Skeletal muscle tissue (tissue), 4 donors: Measurements from ENCODE around the gene TMEM33. TPM values are rescaled to one million over a fixed set of nuclear protein-coding genes. Genes with fewer than 3 reads are reported as not detected.
A peak's percentile ranks its signal among the peaks of the same experiment; 100 is the strongest.

Source experiments
- H3K27ac ChIP-seq: one replicate; pipeline ENCODE4 v1.7.0; 2013; ENCODE audit warnings: mild to moderate bottlenecking, low read depth, low read length, inconsistent platforms
- H3K27me3 ChIP-seq, 3 donors: one replicate each; pipeline ENCODE4 v1.7.0; 2013; ENCODE audit warnings: low read length in 3 of 3; ENCODE audit not compliant: control insufficient read depth in 3 of 3, insufficient read depth in 3 of 3
- H3K36me3 ChIP-seq, 3 donors: one replicate each; pipeline ENCODE4 v1.7.0; 2013; ENCODE audit warnings: low read length in 3 of 3; ENCODE audit not compliant: control insufficient read depth in 3 of 3, insufficient read depth in 3 of 3
- H3K4me1 ChIP-seq, 3 donors: one replicate each; pipeline ENCODE4 v1.7.0; 2013; ENCODE audit warnings: low read length in 3 of 3, mild to moderate bottlenecking in 3 of 3; ENCODE audit not compliant: control insufficient read depth in 3 of 3, insufficient read depth in 3 of 3
- H3K4me3 ChIP-seq, 3 donors: one replicate each; pipeline ENCODE4 v1.7.0; 2013; ENCODE audit warnings: low read length in 3 of 3
- H3K9ac ChIP-seq, 3 donors: one replicate each; pipeline ENCODE4 v1.7.0; 2013; ENCODE audit warnings: low read length in 3 of 3, mild to moderate bottlenecking in 3 of 3, moderate library complexity in 2 of 3, low read depth in 1 of 3
- H3K9me3 ChIP-seq, 3 donors: one replicate each; pipeline ENCODE4 v1.7.0; 2013; ENCODE audit warnings: low read length in 3 of 3; ENCODE audit not compliant: control insufficient read depth in 3 of 3
- total RNA-seq: library from RNA; depleted of rRNA; stranded (reverse); fragments of >200 nt; gene quantifications from one replicate; pipeline ENCODE4 v1.2.3, GENCODE V29; 2014
- donor health status: Osteomylitis.

The TMEM33 gene
- total RNA-seq, 1 donor from 2014 or later = 16.2 TPM

- peaks cover 0 to 5% (median 0%) of the 10 kb centered on the region in 3 donors for H3K27me3 ChIP-seq
- H3K9ac ChIP-seq = no peak overlapping the region
- H3K4me1 ChIP-seq = peaks cover 9 to 11% (median 10%) of the 10 kb centered on the region in 3 donors
- H3K36me3 ChIP-seq = peaks cover 0 to 6% (median 4%) of the 10 kb centered on the region in 3 donors
- H3K27ac ChIP-seq = peak overlapping the region; percentile 83
- H3K9me3 ChIP-seq = no peaks in the 10 kb centered on the region
- peak overlapping the region; percentile 92 to 94 (median 94) for H3K4me3 ChIP-seq
Observed at GRCh38 chr4:41934514-41934900, 722 bp upstream of the TMEM33 start.

- peak overlapping the region; percentile 83 for H3K27ac ChIP-seq
- H3K4me3 ChIP-seq = peak overlapping the region; percentile 92 to 94 (median 94)
- no peaks in the 10 kb centered on the region for H3K9me3 ChIP-seq
- H3K4me1 ChIP-seq = peaks cover 9 to 11% (median 10%) of the 10 kb centered on the region in 3 donors
- peak overlapping the region; percentile 89 to 95 (median 93) for H3K9ac ChIP-seq
- peaks cover 0 to 5% (median 0%) of the 10 kb centered on the region in 3 donors for H3K27me3 ChIP-seq
- peaks cover 0 to 12% (median 4%) of the 10 kb centered on the region in 3 donors for H3K36me3 ChIP-seq
Observed at GRCh38 chr4:41935652-41936021, 408 bp downstream of the TMEM33 start.

GRCh38 chr4:41939016-41939626, 3.9 kb downstream of the TMEM33 start:
- H3K9me3 ChIP-seq = no peaks in the 10 kb centered on the region
- no peak overlapping the region for H3K27ac ChIP-seq
- H3K4me3 ChIP-seq = no peak overlapping the region
- H3K27me3 ChIP-seq = no peaks in the 10 kb centered on the region
- peaks cover 0 to 17% (median 4%) of the 10 kb centered on the region in 3 donors for H3K36me3 ChIP-seq
- H3K9ac ChIP-seq = no peak overlapping the region
- H3K4me1 ChIP-seq = peaks cover 9 to 11% (median 10%) of the 10 kb centered on the region in 3 donors

- H3K4me3 ChIP-seq = no peak overlapping the region
- H3K4me1 ChIP-seq = peaks cover 7 to 10% (median 8%) of the 10 kb centered on the region in 3 donors
- H3K27ac ChIP-seq = no peak overlapping the region
- H3K27me3 ChIP-seq = no peaks in the 10 kb centered on the region
- peaks cover 2 to 22% (median 4%) of the 10 kb centered on the region in 3 donors for H3K36me3 ChIP-seq
- H3K9me3 ChIP-seq = no peaks in the 10 kb centered on the region
- no peak overlapping the region for H3K9ac ChIP-seq
Observed at GRCh38 chr4:41940834-41941233, 5.6 kb downstream of the TMEM33 start.

- no peaks in the 10 kb centered on the region for H3K9me3 ChIP-seq
- no peak overlapping the region for H3K4me3 ChIP-seq
- no peaks in the 10 kb centered on the region for H3K27me3 ChIP-seq
- H3K36me3 ChIP-seq = peaks cover 2 to 27% (median 4%) of the 10 kb centered on the region in 3 donors
- no peak overlapping the region for H3K27ac ChIP-seq
- H3K9ac ChIP-seq = no peak overlapping the region
- H3K4me1 ChIP-seq = no peaks in the 10 kb centered on the region
Observed at GRCh38 chr4:41943506-41943905, 8.3 kb downstream of the TMEM33 start.

GRCh38 chr4:41944089-41944488, 8.9 kb downstream of the TMEM33 start:
- H3K36me3 ChIP-seq = peaks cover 3 to 27% (median 3%) of the 10 kb centered on the region in 3 donors
- no peak overlapping the region for H3K9ac ChIP-seq
- no peaks in the 10 kb centered on the region for H3K27me3 ChIP-seq
- no peaks in the 10 kb centered on the region for H3K9me3 ChIP-seq
- no peak overlapping the region for H3K4me3 ChIP-seq
- H3K4me1 ChIP-seq = no peaks in the 10 kb centered on the region
- no peak overlapping the region for H3K27ac ChIP-seq

- no peak overlapping the region for H3K9ac ChIP-seq
- peaks cover 16 to 43% (median 34%) of the 10 kb centered on the region in 3 donors for H3K36me3 ChIP-seq
- H3K4me1 ChIP-seq = no peaks in the 10 kb centered on the region
- no peak overlapping the region for H3K4me3 ChIP-seq
- no peak overlapping the region for H3K27ac ChIP-seq
- no peaks in the 10 kb centered on the region for H3K27me3 ChIP-seq
- H3K9me3 ChIP-seq = no peaks in the 10 kb centered on the region
Observed at GRCh38 chr4:41949531-41949930, 14.3 kb downstream of the TMEM33 start.

GRCh38 chr4:41957634-41958033, 22.4 kb downstream of the TMEM33 start:
- Histone ChIP-seq H3K27ac (no peak overlapping the region), H3K9ac (no peak overlapping the region), H3K27me3 (no peaks in the 10 kb centered on the region), H3K36me3 (peaks cover 5 to 20% (median 14%) of the 10 kb centered on the region in 3 donors), H3K4me1 (no peaks in the 10 kb centered on the region), H3K4me3 (no peak overlapping the region), H3K9me3 (no peaks in the 10 kb centered on the region)

- no peak overlapping the region for H3K27ac ChIP-seq
- no peaks in the 10 kb centered on the region for H3K4me1 ChIP-seq
Observed at GRCh38 chr4:41963105-41963504, 27.9 kb downstream of the TMEM33 start.

GRCh38 chr4:41964401-41964800, 29.2 kb downstream of the TMEM33 start:
- Histone ChIP-seq H3K36me3 (no peaks in the 10 kb centered on the region), H3K4me1 (no peaks in the 10 kb centered on the region), H3K4me3 (no peak overlapping the region), H3K27ac (no peak overlapping the region), H3K27me3 (no peaks in the 10 kb centered on the region), H3K9me3 (no peaks in the 10 kb centered on the region), H3K9ac (no peak overlapping the region)

More at GRCh38 chr4:41963105-41963504, 27.9 kb downstream of the TMEM33 start:
- H3K9me3 ChIP-seq = no peaks in the 10 kb centered on the region
- H3K4me3 ChIP-seq = no peak overlapping the region
- H3K36me3 ChIP-seq = no peaks in the 10 kb centered on the region
- no peaks in the 10 kb centered on the region for H3K27me3 ChIP-seq
- H3K9ac ChIP-seq = no peak overlapping the region
